Measurements from ENCODE around the gene FCHSD2.

DNA sequence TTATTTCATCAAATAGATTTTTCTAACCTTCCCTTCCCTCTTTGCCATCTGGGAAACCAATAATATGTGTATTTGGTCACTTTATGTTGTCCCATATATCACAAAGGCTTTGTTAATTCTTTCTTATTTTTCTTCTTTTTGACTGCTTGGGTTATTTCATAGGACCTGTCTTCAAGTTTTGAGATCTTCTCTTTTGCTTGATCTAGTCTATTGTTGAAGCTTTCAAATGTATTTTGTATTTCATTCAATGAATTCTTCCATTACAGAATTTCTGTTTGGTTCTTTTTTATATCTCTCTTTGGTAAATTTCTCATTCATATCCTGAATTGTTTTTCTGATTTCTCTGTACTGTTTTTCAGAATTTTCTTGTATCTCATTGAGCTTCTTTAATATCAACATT, 132.1 kb downstream of the FCHSD2 start:
- TF ChIP-seq, protein P1, sequence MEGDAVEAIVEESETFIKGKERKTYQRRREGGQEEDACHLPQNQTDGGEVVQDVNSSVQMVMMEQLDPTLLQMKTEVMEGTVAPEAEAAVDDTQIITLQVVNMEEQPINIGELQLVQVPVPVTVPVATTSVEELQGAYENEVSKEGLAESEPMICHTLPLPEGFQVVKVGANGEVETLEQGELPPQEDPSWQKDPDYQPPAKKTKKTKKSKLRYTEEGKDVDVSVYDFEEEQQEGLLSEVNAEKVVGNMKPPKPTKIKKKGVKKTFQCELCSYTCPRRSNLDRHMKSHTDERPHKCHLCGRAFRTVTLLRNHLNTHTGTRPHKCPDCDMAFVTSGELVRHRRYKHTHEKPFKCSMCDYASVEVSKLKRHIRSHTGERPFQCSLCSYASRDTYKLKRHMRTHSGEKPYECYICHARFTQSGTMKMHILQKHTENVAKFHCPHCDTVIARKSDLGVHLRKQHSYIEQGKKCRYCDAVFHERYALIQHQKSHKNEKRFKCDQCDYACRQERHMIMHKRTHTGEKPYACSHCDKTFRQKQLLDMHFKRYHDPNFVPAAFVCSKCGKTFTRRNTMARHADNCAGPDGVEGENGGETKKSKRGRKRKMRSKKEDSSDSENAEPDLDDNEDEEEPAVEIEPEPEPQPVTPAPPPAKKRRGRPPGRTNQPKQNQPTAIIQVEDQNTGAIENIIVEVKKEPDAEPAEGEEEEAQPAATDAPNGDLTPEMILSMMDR (conservative IDR thresholded peaks at IDR 0.05): no peak
- TF ChIP-seq EZH2 (IDR thresholded peaks at IDR 0.05; ENCODE audit: low read depth): no peak

Measured in PC-9 (cell line).